TTC549 (cell line): ENCODE data around the gene PDXP.
A peak's percentile ranks its signal among the peaks of the same experiment; 100 is the strongest.
"Not testable (repeated sequence)": the region's sequence is repeated elsewhere in the genome, so short reads cannot be mapped to it uniquely, and the experiment has no call there.

Experiments
- FAIRE-seq: peaks from 2 replicates; lab custom pipeline; 2012; peaks lifted over from hg19 to GRCh38; lab: Jason Lieb, UNC

Gene PDXP

GRCh38 chr22:37658133-37659065 is at the start of gene PDXP:
Gene PDXP (plus strand): TSS chr22:37658723. CDS start chr22:37658783, 60 bp downstream.
- FAIRE-seq, result peak; percentile 95

GRCh38 chr22:37609240-37610152 is 49.0 kb upstream of the PDXP start:
- no peak for FAIRE-seq

- FAIRE-seq, result not testable (repeated sequence)
These were observed 48.4 kb upstream of the PDXP start for GRCh38 chr22:37610153-37610475.

GRCh38 chr22:37610480-37611129 is 47.9 kb upstream of the PDXP start:
- no peak for FAIRE-seq

- FAIRE-seq, result no peak
These were observed 47.3 kb upstream of the PDXP start for GRCh38 chr22:37611207-37611606.

GRCh38 chr22:37616201-37617083 is 42.1 kb upstream of the PDXP start:
- FAIRE-seq, result no peak

- no peak for FAIRE-seq
These were observed 41.1 kb upstream of the PDXP start for GRCh38 chr22:37617431-37617830.

- no peak for FAIRE-seq
These were observed 40.4 kb upstream of the PDXP start for GRCh38 chr22:37618072-37618656.

GRCh38 chr22:37618674-37619073 is 39.8 kb upstream of the PDXP start:
- no peak for FAIRE-seq

GRCh38 chr22:37619991-37620390 is 38.5 kb upstream of the PDXP start:
- no peak for FAIRE-seq

GRCh38 chr22:37621352-37621860 is 37.1 kb upstream of the PDXP start:
- FAIRE-seq, result no peak

GRCh38 chr22:37623075-37624016 is 35.2 kb upstream of the PDXP start:
- FAIRE-seq, result no peak

- FAIRE-seq, result no peak
These were observed 34.5 kb upstream of the PDXP start for GRCh38 chr22:37624017-37624365.

- FAIRE-seq, result no peak
These were observed 33.6 kb upstream of the PDXP start for GRCh38 chr22:37624876-37625275.

- FAIRE-seq, result no peak
These were observed 32.8 kb upstream of the PDXP start for GRCh38 chr22:37625737-37626136.

GRCh38 chr22:37626144-37626543 is 32.4 kb upstream of the PDXP start:
- no peak for FAIRE-seq

GRCh38 chr22:37626556-37627075 is 31.9 kb upstream of the PDXP start:
- FAIRE-seq, result no peak

- no peak for FAIRE-seq
These were observed 31.4 kb upstream of the PDXP start for GRCh38 chr22:37627121-37627520.

- no peak for FAIRE-seq
These were observed 31.0 kb upstream of the PDXP start for GRCh38 chr22:37627545-37627944.

- FAIRE-seq, result no peak
These were observed 29.7 kb upstream of the PDXP start for GRCh38 chr22:37628830-37629229.
